GM19372 (cell line): ENCODE measurements around the gene ZNF30.
"Not testable (repeated sequence)": the region's sequence is repeated elsewhere in the genome, so short reads cannot be mapped to it uniquely, and the experiment has no call there.

Experiments
- ATAC-seq: cut with Tn5 transposase; IDR thresholded peaks from one replicate; pipeline ENCODE4 v1.9.1; 2021; ENCODE audit warnings: mild to moderate bottlenecking, low read depth, moderate library complexity; ENCODE audit not compliant: unreplicated experiment

ZNF30 gene

DNA sequence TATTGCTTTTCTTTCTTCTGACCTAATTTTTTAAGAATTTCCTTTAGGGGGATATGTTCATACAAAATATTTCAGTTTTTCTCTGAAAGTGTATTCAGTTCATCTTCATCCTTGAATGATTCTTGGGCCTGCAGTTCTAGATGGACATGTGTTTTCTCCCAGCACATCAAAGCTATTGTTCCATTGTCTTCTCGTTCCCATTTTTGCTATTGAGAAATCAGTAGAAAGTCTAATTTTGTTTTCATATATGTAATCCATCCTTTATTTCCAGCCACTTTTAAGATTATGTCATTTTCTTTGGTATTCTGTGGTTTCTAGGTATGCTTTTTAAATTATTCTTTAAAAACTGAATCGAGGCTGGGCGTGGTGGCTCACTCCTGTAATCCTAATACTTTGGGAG, 57.6 kb downstream of the ZNF30 start:
- no peak for ATAC-seq

GRCh38 chr19:34985249-34986022, 58.7 kb downstream of the ZNF30 start:
- no peak for ATAC-seq

DNA sequence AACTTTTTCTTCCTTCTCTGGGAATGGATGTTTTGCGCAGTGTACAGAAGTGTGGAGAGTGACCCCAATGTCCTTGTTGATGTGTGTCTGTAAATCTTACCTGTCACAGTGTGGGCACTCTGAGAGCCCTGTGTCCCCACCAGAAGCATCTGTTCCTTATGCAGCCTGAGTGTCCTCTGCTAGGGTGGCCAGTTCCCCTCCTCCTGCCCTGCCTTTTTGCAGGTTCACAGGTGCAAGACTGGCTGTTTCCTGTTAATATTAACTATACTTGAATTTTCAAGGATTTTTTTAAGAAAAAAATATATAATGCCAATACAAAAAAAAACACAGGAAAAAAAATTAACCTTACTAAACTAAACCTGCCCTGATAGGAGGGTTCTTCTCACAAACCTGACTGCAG, 61.4 kb downstream of the ZNF30 start:
- no peak for ATAC-seq

GRCh38 chr19:34989298-34989697, 62.6 kb downstream of the ZNF30 start:
- no peak for ATAC-seq

GRCh38 chr19:34990578-34991192, 64.0 kb downstream of the ZNF30 start:
- no peak for ATAC-seq

GRCh38 chr19:34991542-34992333, 65.0 kb downstream of the ZNF30 start:
- ATAC-seq: no peak

DNA sequence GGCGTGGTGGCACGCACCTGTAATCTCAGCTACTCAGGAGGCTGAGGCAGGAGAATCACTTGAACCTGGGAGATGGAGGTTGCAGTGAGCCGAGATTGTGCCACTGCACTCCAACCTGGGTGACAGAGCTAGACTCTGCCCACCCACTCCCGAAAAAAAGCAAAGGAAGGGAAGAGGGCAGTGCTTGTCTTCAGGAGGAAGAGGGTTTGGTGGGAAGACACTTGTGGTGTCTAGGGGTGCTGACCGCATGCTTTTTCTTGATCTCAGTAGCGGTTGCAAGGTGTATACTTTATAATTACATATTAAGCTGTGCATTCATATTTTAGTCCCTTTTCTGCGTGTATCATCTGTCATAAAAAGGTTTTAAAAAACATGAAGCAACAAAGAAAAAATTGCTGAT, 65.9 kb downstream of the ZNF30 start:
- ATAC-seq: not testable (repeated sequence)

DNA sequence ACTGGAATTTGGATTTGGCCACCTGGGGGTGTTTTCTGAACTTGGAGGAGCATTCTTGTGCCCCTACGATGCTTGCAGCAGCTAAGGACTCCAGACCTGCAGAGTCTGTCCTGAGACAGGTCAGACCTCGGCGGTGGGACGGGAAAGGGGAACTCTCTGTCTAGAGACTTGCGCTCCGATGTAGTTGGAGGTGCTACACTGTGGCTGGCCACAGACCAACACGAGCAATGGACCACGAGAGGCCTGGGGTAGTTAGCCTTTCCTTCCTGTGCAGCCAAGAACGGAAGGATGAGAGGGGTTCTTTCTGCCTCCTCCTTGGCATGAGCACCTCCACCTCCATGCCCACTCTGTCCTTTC, 67.6 kb downstream of the ZNF30 start:
- no peak for ATAC-seq
